NCI-H2081 treated with DMSO at 0.1 percent for 48 hours (cell line): Measurements from ENCODE around the gene CES4A.
"Not testable (repeated sequence)": the region's sequence is repeated elsewhere in the genome, so short reads cannot be mapped to it uniquely, and the experiment has no call there.

ENCODE experiments used
- DNase-seq: peaks from one replicate; lab custom pipeline; 2025; lab: John Stamatoyannopoulos, UW

CES4A gene

GRCh38 chr16:66988197-66988788, at the start of gene CES4A:
TSS of gene CES4A (plus strand) at chr16:66988589. CDS start at chr16:66988773, 184 bp downstream.
- DNase-seq = no peak

GRCh38 chr16:66939366-66939765, 49.0 kb upstream of the CES4A start:
- no peak for DNase-seq

GRCh38 chr16:66940236-66940635, 48.2 kb upstream of the CES4A start:
- DNase-seq = no peak

GRCh38 chr16:66942981-66943380, 45.4 kb upstream of the CES4A start:
- DNase-seq = no peak

- no peak for DNase-seq
These were observed 44.8 kb upstream of the CES4A start for GRCh38 chr16:66943426-66944053.

GRCh38 chr16:66944054-66944441, 44.3 kb upstream of the CES4A start:
- DNase-seq = no peak

- DNase-seq = not testable (repeated sequence)
These were observed 43.4 kb upstream of the CES4A start for GRCh38 chr16:66944971-66945370.

GRCh38 chr16:66945939-66946338, 42.5 kb upstream of the CES4A start:
- DNase-seq = no peak

- no peak for DNase-seq
These were observed 41.8 kb upstream of the CES4A start for GRCh38 chr16:66946541-66946940.

- DNase-seq = no peak
These were observed 41.5 kb upstream of the CES4A start for GRCh38 chr16:66946974-66947301.

GRCh38 chr16:66947302-66948065, 40.9 kb upstream of the CES4A start:
- no peak for DNase-seq

GRCh38 chr16:66948134-66948836, 40.1 kb upstream of the CES4A start:
- no peak for DNase-seq

- DNase-seq = no peak
These were observed 39.6 kb upstream of the CES4A start for GRCh38 chr16:66948837-66949225.

- no peak for DNase-seq
These were observed 38.9 kb upstream of the CES4A start for GRCh38 chr16:66949472-66949871.

- DNase-seq = no peak
These were observed 38.0 kb upstream of the CES4A start for GRCh38 chr16:66950437-66950836.

GRCh38 chr16:66950971-66951790, 37.2 kb upstream of the CES4A start:
- no peak for DNase-seq

GRCh38 chr16:66952430-66953110, 35.8 kb upstream of the CES4A start:
- no peak for DNase-seq

- DNase-seq = no peak
These were observed 34.8 kb upstream of the CES4A start for GRCh38 chr16:66953462-66954096.

- DNase-seq = no peak
These were observed 34.2 kb upstream of the CES4A start for GRCh38 chr16:66954097-66954659.

- DNase-seq = not testable (repeated sequence)
These were observed 32.8 kb upstream of the CES4A start for GRCh38 chr16:66955363-66956153.
